K562 (cell line): ENCODE measurements around the gene SPATA25. TPM values are rescaled to one million over a fixed set of nuclear protein-coding genes. Genes with fewer than 3 reads are reported as not detected.

ENCODE experiments used
- BHLHE40 ChIP-seq: IDR thresholded peaks from 2 replicates; pipeline ENCODE4 v1.6.1; 2011; ENCODE audit warnings: low read length, improper control_type of control experiment
- CBFB ChIP-seq: sonication (generic); formaldehyde crosslinking; IDR thresholded peaks from 2 replicates; pipeline ENCODE4 v1.4.0; 2020; ENCODE audit warnings: mild to moderate bottlenecking, missing genetic modification reagents
- CREB3L1 ChIP-seq: fragments of 450-650 bp; IDR thresholded peaks from 2 replicates; pipeline ENCODE4 v1.6.1; 2014; ENCODE audit warnings: low read depth, mild to moderate bottlenecking, moderate library complexity, borderline replicate concordance
- HLTF ChIP-seq: fragments of 450-650 bp; IDR thresholded peaks from 2 replicates; pipeline ENCODE4 v1.6.1; 2016
- NR3C1 ChIP-seq: sonication (generic); formaldehyde crosslinking; IDR thresholded peaks from 2 replicates; pipeline ENCODE4 v1.8.1; 2022; ENCODE audit warnings: missing genetic modification reagents
- RHOXF2B ChIP-seq: fragments of 250-450 bp; sonication (Bioruptor Pico); conservative IDR thresholded peaks from 2 replicates; pipeline ENCODE4 v1.5.1; 2021
- THAP12 ChIP-seq: fragments of 250-450 bp; sonication (Bioruptor Pico); IDR thresholded peaks from 2 replicates; pipeline ENCODE4 v1.9.0; 2021; ENCODE audit warnings: mild to moderate bottlenecking, inconsistent platforms
- ZBTB9 ChIP-seq: fragments of 450-650 bp; formaldehyde crosslinking; IDR thresholded peaks from 2 replicates; pipeline ENCODE4 v1.4.0; 2020; ENCODE audit warnings: mild to moderate bottlenecking, moderate library complexity
- ZMIZ1 ChIP-seq, 2 experiments: fragments of 150-350 bp in 1 of 2; IDR thresholded peaks; 2 replicates each; pipeline ENCODE4 v1.6.1; 2012 to 2016; ENCODE audit warnings: low read depth in 2 of 2, low read length in 2 of 2, mild to moderate bottlenecking in 1 of 2, moderate library complexity in 1 of 2
- ZNF384 ChIP-seq: IDR thresholded peaks from 2 replicates; pipeline ENCODE4 v1.6.1; 2012; ENCODE audit warnings: low read depth, low read length, improper control_type of control experiment
- ZNF780A ChIP-seq: fragments of 250-450 bp; sonication (Bioruptor Pico); IDR thresholded peaks from 2 replicates; pipeline ENCODE4 v1.5.0; 2021; ENCODE audit warnings: mild to moderate bottlenecking
- polyA plus RNA-seq, 8 experiments: library from polyadenylated mRNA; depleted of rRNA in 4 of 8; stranded (reverse) in 5 of 8; unstranded in 3 of 8; fragments of >200 nt; fragmentation: Nextera tagmentation in 2 of 8; fragmentation: Illumina TruSeq in 1 of 8; extraction: Ambion mirVana in 2 of 8; extraction: Trizol in 1 of 8; gene quantifications; 2 replicates each; pipeline versions ENCODE4 v1.2.1 to v1.2.3, GENCODE V29; 2011 to 2014; ENCODE audit warnings: inconsistent platforms in 1 of 8, missing spikeins in 1 of 8
- total RNA-seq, 7 experiments: library from RNA; depleted of rRNA in 6 of 7; stranded (reverse); fragments of >200 nt in 6 of 7; fragmentation: Illumina TruSeq in 2 of 7; extraction: Trizol in 2 of 7; gene quantifications; 2 replicates each; pipeline versions ENCODE4 v1.2.1 to v1.2.3, GENCODE V29; 2011 to 2021; ENCODE audit warnings: low replicate concordance in 1 of 7

The SPATA25 gene
- total and polyA plus RNA-seq, 9 of the 15 experiments (the other 6 are each of a cell fraction or from before 2014, with no cell fraction given): 0.21 to 0.95 (median 0.53) TPM; not detected in 3

GRCh38 chr20:45880988-45881788 is 6.2 kb downstream of the SPATA25 start, which contains the start of gene ZSWIM1 (continued):
- TF ChIP-seq BHLHE40 (no peak), HLTF (peak; percentile 68; the same call in 1 of the 2 replicates), THAP12 (CRISPR knock-in tag) (0 out of 2 replicates have a peak, but pooled peaks have one; percentile 41), ZNF780A (CRISPR knock-in tag) (no peak), ZNF384 (no peak), NR3C1 (CRISPR knock-in tag) (no peak), CREB3L1 (0 out of 2 replicates have a peak, but pooled peaks have one; percentile 52), CBFB (CRISPR knock-in tag) (no peak), ZBTB9 (0 out of 2 replicates have a peak, but pooled peaks have one; percentile 66), ZMIZ1 (IDR thresholded peaks at IDR 0.05; ENCODE audit: low read depth in 2 of 2, low read length in 2 of 2) (no peak), RHOXF2B (CRISPR knock-in tag) (peak; percentile 74; the same call in 1 of the 2 replicates)
